Measurements from ENCODE around the gene CCDC138. TPM values are rescaled to one million over a fixed set of nuclear protein-coding genes. Genes with fewer than 3 reads are reported as not detected.

Gene CCDC138
- total RNA-seq, 5 donors from 2014 or later (not counting 1 experiment from before 2014, with no cell fraction given), result 4.3 to 7.5 (median 6.2) TPM

DNA sequence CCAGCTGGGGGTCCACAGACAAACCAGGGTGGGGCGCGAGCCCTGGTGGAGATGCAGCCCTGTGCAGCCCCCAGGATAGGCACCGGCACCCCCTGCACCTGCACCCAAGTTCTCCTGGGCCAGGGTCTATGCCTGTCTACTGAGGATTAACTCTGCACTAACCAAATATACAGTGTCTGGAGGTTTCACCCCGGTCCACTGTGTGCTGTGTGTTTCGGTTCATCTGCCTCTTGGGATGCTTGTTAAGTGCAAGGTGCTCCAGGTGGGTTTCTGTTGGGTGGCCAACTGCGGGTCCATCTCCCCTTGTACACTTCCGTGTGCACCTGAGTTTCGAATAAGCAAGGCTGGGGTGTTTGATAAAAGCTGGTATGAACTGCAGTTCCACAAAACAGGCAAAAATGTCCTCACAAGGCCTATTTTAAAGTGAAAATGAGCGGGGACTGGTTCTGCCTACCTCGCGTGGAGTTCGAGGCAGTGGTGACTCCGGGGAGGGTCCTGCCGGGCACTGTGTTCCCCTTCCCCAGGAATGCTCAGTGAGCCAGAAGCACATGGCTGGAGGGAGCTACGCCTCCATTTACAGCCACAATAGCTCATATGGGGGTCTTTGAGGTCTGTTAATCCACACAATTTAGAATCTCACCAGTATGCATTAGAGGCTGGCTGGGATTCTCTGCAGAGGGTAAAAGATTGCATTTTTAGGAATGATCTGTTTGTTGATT, 131.7 kb downstream of the CCDC138 start:
- no peak for ATAC-seq (replicated peaks in 1 of 4)
- 98% methylated on average over 8 of the region's 15 CpGs for WGBS (ENCODE audit: insufficient coverage)
- no peak overlapping the region for H3K27ac Mint-ChIP-seq
- no peaks in the 10 kb centered on the region for H3K9me3 ChIP-seq
- H3K27me3 ChIP-seq (replicated peaks in 1 of 2; ENCODE audit: control insufficient read depth in 2 of 2, extremely low read depth in 1 of 2, insufficient read depth in 2 of 2, low read length in 1 of 2), result no peaks in the 10 kb centered on the region
- H3K36me3 Mint-ChIP-seq, result no peaks in the 10 kb centered on the region
- H3K4me1 Mint-ChIP-seq, result peaks cover 2 to 13% (median 8%) of the 10 kb centered on the region in 3 donors
- ChIA-PET CTCF (no interaction called here), POLR2A (no interaction called here)
- peaks cover 0 to 10% of the 10 kb centered on the region in 2 donors for H3K36me3 ChIP-seq (ENCODE audit: control insufficient read depth in 2 of 2, extremely low read depth in 1 of 2, insufficient read depth in 1 of 2, low read length in 1 of 2)
- no peaks in the 10 kb centered on the region for H3K9me3 Mint-ChIP-seq
- H3K27ac ChIP-seq (ENCODE audit: low read length), result no peak overlapping the region
- no peaks in the 10 kb centered on the region for H3K4me1 ChIP-seq (ENCODE audit: control insufficient read depth in 1 of 2, extremely low read depth in 1 of 2, insufficient read depth in 2 of 2, low read length in 2 of 2)
- no peaks in the 10 kb centered on the region for H3K27me3 Mint-ChIP-seq
- H3K4me3 ChIP-seq (ENCODE audit: control insufficient read depth in 1 of 2, extremely low read depth in 1 of 2, low read length in 1 of 2), result no peak overlapping the region
- H3K4me3 Mint-ChIP-seq, result no peak overlapping the region
- DNase-seq, result no peak

GRCh38 chr2:108918941-108919341, 132.4 kb downstream of the CCDC138 start:
- H3K36me3 ChIP-seq (ENCODE audit: control insufficient read depth in 2 of 2, extremely low read depth in 1 of 2, insufficient read depth in 1 of 2, low read length in 1 of 2), result peaks cover 0 to 10% of the 10 kb centered on the region in 2 donors
- no peaks in the 10 kb centered on the region for H3K9me3 Mint-ChIP-seq
- no peak overlapping the region for H3K4me3 ChIP-seq (ENCODE audit: control insufficient read depth in 1 of 2, extremely low read depth in 1 of 2, low read length in 1 of 2)
- CTCF ChIA-PET, result no interaction called here
- ATAC-seq (replicated peaks in 1 of 4) (no peak), DNase-seq (no peak)
- no peak overlapping the region for H3K27ac ChIP-seq (ENCODE audit: low read length)
- H3K4me1 ChIP-seq (ENCODE audit: control insufficient read depth in 1 of 2, extremely low read depth in 1 of 2, insufficient read depth in 2 of 2, low read length in 2 of 2), result no peaks in the 10 kb centered on the region
- POLR2A ChIA-PET, result no interaction called here
- WGBS (ENCODE audit: insufficient coverage), result 93% methylated on average over 10 of the region's 14 CpGs
- no peaks in the 10 kb centered on the region for H3K36me3 Mint-ChIP-seq
- H3K27me3 Mint-ChIP-seq, result no peaks in the 10 kb centered on the region
- no peaks in the 10 kb centered on the region for H3K9me3 ChIP-seq
- no peaks in the 10 kb centered on the region for H3K27me3 ChIP-seq (replicated peaks in 1 of 2; ENCODE audit: control insufficient read depth in 2 of 2, extremely low read depth in 1 of 2, insufficient read depth in 2 of 2, low read length in 1 of 2)
- H3K4me3 Mint-ChIP-seq, result no peak overlapping the region
- H3K27ac Mint-ChIP-seq, result no peak overlapping the region
- peaks cover 2 to 13% (median 8%) of the 10 kb centered on the region in 3 donors for H3K4me1 Mint-ChIP-seq

DNA sequence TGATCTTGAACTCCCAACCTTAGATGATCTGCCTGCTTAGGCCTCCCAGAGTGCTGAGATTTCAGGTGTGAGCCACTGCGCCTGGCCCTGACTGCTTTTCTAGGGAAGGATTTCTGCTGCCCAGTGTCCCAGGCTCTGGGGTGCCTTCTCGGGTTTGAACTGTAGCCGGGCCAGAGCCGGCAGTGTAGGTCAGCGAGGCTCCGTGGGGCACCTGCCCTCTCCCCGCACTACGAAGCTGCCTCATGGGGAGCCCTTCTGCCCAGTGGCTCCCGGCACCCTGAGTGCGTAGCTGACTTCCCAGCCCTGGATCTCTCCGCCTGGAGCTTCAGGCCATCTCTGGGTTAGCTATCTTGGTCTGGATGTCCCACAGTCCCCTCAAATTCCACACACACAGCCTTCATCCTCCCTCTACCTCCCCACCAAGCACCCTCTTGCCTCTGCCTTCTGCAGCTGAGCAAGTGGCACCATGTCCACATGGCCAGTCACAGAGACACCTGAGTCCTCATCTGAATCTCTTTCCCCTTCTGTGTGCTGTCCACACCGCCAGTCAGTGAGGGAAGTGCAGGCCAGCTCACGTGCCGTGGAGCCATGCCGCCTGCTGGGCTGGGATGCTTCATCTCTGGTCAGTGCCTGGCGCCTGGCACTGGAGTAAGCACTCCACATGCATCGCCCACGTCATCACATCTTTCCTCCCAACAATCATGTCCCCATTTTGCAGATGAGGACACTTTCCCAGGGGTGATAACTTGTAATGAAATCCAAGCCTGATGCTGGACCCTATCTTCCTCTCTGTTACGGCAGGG, 133.2 kb downstream of the CCDC138 start:
- no peak overlapping the region for H3K4me3 ChIP-seq (ENCODE audit: control insufficient read depth in 1 of 2, extremely low read depth in 1 of 2, low read length in 1 of 2)
- POLR2A ChIA-PET, result no interaction called here
- Mint-ChIP-seq H3K27me3 (no peaks in the 10 kb centered on the region), H3K4me1 (peaks cover 2 to 9% (median 8%) of the 10 kb centered on the region in 3 donors), H3K4me3 (no peak overlapping the region), H3K36me3 (no peaks in the 10 kb centered on the region), H3K27ac (no peak overlapping the region), H3K9me3 (no peaks in the 10 kb centered on the region)
- no peaks in the 10 kb centered on the region for H3K4me1 ChIP-seq (ENCODE audit: control insufficient read depth in 1 of 2, extremely low read depth in 1 of 2, insufficient read depth in 2 of 2, low read length in 2 of 2)
- ATAC-seq (replicated peaks in 1 of 4), result no peak
- DNase-seq, result no peak
- 96% methylated on average over 16 of the region's 19 CpGs for WGBS (ENCODE audit: insufficient coverage)
- no peak overlapping the region for H3K27ac ChIP-seq (ENCODE audit: low read length)
- CTCF ChIA-PET, result no interaction called here
- no peaks in the 10 kb centered on the region for H3K27me3 ChIP-seq (replicated peaks in 1 of 2; ENCODE audit: control insufficient read depth in 2 of 2, extremely low read depth in 1 of 2, insufficient read depth in 2 of 2, low read length in 1 of 2)
- no peaks in the 10 kb centered on the region for H3K9me3 ChIP-seq
- H3K36me3 ChIP-seq (ENCODE audit: control insufficient read depth in 2 of 2, extremely low read depth in 1 of 2, insufficient read depth in 1 of 2, low read length in 1 of 2), result peaks cover 0 to 8% of the 10 kb centered on the region in 2 donors

GRCh38 chr2:108920686-108921085, 134.1 kb downstream of the CCDC138 start:
- H3K27ac Mint-ChIP-seq, result no peak overlapping the region
- H3K9me3 Mint-ChIP-seq, result no peaks in the 10 kb centered on the region
- no peaks in the 10 kb centered on the region for H3K36me3 Mint-ChIP-seq
- H3K36me3 ChIP-seq (ENCODE audit: control insufficient read depth in 2 of 2, extremely low read depth in 1 of 2, insufficient read depth in 1 of 2, low read length in 1 of 2), result peaks cover 0 to 8% of the 10 kb centered on the region in 2 donors
- H3K4me3 ChIP-seq (ENCODE audit: control insufficient read depth in 1 of 2, extremely low read depth in 1 of 2, low read length in 1 of 2), result no peak overlapping the region
- DNase-seq (no peak), ATAC-seq (replicated peaks in 1 of 4) (no peak)
- ChIA-PET CTCF (no interaction called here), POLR2A (no interaction called here)
- no peaks in the 10 kb centered on the region for H3K27me3 ChIP-seq (replicated peaks in 1 of 2; ENCODE audit: control insufficient read depth in 2 of 2, extremely low read depth in 1 of 2, insufficient read depth in 2 of 2, low read length in 1 of 2)
- H3K4me1 ChIP-seq (ENCODE audit: control insufficient read depth in 1 of 2, extremely low read depth in 1 of 2, insufficient read depth in 2 of 2, low read length in 2 of 2), result no peaks in the 10 kb centered on the region
- H3K27ac ChIP-seq (ENCODE audit: low read length), result no peak overlapping the region
- no peaks in the 10 kb centered on the region for H3K27me3 Mint-ChIP-seq
- H3K4me3 Mint-ChIP-seq, result no peak overlapping the region
- 70% methylated on average over 5 of the region's 7 CpGs for WGBS (ENCODE audit: insufficient coverage)
- H3K9me3 ChIP-seq, result no peaks in the 10 kb centered on the region
- H3K4me1 Mint-ChIP-seq, result peaks cover 0 to 9% (median 8%) of the 10 kb centered on the region in 3 donors

DNA sequence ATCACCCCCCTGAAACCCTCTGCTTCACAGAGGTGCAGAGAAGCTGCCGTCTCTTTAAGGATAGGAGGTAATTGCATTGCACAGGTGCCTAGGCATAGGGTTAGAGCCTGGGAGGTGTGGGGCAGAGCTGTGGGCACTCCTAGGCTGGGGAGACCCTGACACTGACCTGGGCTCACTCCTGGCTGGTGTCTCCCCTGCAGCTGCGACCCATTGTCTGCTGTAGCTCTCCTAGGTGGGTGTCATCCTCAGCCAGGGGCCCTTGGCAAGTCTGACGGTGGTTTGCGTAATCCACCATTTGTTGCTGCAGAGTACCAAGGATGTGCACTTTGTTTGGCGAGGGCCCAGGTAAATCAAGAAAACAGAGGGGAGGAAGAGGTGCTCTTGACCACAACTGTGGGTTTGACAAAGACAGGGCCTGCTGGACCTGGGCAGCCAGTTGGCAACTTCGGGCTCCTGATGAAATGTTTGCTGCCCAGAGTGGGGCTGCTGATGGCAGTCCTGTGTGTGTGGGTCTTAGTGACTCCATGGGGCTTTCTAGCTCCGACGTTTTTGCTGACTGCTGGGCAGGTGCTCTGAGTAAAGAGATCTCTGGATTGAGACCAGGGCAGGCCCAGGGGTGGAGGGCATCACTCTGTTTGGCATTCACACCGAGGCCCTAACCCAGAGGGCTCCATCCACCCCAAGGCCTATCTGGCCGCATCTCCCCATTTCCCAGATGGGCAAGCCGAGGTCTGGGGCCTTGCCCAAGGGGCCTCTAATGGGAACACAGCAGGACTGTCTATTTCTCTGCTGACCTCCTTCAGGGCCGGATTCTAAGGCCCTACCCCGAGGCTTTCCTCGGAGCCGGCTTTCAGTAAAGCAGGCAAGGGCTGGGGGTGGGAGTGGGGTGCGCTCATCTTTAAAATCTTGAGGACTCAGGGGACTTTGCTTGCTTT, 134.8 kb downstream of the CCDC138 start:
- H3K4me1 ChIP-seq (ENCODE audit: control insufficient read depth in 1 of 2, extremely low read depth in 1 of 2, insufficient read depth in 2 of 2, low read length in 2 of 2), result no peaks in the 10 kb centered on the region
- no peak for DNase-seq
- ChIA-PET CTCF (no interaction called here), POLR2A (no interaction called here)
- no peak for ATAC-seq (replicated peaks in 1 of 4)
- Mint-ChIP-seq H3K9me3 (no peaks in the 10 kb centered on the region), H3K4me1 (peaks cover 0 to 9% (median 8%) of the 10 kb centered on the region in 3 donors), H3K27ac (no peak overlapping the region), H3K4me3 (no peak overlapping the region), H3K27me3 (no peaks in the 10 kb centered on the region), H3K36me3 (no peaks in the 10 kb centered on the region)
- 84% methylated on average over 10 of the region's 16 CpGs for WGBS (ENCODE audit: insufficient coverage)
- H3K9me3 ChIP-seq, result no peaks in the 10 kb centered on the region
- no peaks in the 10 kb centered on the region for H3K27me3 ChIP-seq (replicated peaks in 1 of 2; ENCODE audit: control insufficient read depth in 2 of 2, extremely low read depth in 1 of 2, insufficient read depth in 2 of 2, low read length in 1 of 2)
- H3K36me3 ChIP-seq (ENCODE audit: control insufficient read depth in 2 of 2, extremely low read depth in 1 of 2, insufficient read depth in 1 of 2, low read length in 1 of 2), result peaks cover 1 to 11% of the 10 kb centered on the region in 2 donors
- H3K27ac ChIP-seq (ENCODE audit: low read length), result no peak overlapping the region
- H3K4me3 ChIP-seq (ENCODE audit: control insufficient read depth in 1 of 2, extremely low read depth in 1 of 2, low read length in 1 of 2), result no peak overlapping the region

DNA sequence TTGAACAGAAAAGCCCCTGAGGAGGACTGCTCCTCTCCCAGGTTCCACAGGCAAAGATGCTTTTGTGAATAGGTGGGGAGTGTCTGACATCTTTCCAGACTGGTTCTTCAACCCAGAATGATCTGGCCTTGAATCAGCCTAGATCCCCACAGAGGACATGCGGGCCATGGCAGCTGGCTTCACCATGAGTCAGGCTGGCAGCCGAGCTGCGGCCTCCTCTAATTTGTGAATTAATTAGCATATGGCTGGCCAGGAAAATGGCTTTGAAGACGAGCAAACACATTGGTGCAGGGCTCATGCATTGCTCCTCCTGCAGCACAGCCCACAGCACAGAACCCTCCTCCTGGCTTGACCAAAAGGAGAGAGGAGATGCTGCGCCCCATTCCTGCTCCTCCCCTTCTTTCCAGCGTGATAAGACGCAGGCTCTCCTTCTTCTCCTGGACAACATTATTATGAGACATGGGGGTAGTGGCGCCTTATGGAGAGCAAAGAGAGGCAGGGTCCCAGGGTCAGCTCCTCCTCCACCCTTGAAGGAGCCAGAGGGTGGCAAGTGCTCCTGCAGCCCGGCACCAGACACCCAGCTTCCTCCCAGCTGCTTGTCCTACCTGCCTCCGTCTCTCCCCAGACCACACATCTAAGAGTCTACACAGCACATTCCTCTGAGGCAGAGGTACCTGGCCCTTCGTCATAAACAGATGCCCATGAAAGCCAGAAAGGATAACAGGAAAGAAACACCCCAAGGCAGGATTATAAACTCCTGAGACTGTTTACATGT, 135.8 kb downstream of the CCDC138 start:
- Mint-ChIP-seq H3K4me3 (no peak overlapping the region), H3K36me3 (no peaks in the 10 kb centered on the region), H3K9me3 (no peaks in the 10 kb centered on the region), H3K27ac (no peak overlapping the region), H3K4me1 (peaks cover 0 to 6% (median 4%) of the 10 kb centered on the region in 3 donors), H3K27me3 (no peaks in the 10 kb centered on the region)
- H3K9me3 ChIP-seq, result no peaks in the 10 kb centered on the region
- ATAC-seq (replicated peaks in 1 of 4), result no peak
- DNase-seq, result no peak
- no peaks in the 10 kb centered on the region for H3K27me3 ChIP-seq (replicated peaks in 1 of 2; ENCODE audit: control insufficient read depth in 2 of 2, extremely low read depth in 1 of 2, insufficient read depth in 2 of 2, low read length in 1 of 2)
- peaks cover 8 to 14% of the 10 kb centered on the region in 2 donors for H3K36me3 ChIP-seq (ENCODE audit: control insufficient read depth in 2 of 2, extremely low read depth in 1 of 2, insufficient read depth in 1 of 2, low read length in 1 of 2)
- ChIA-PET POLR2A (no interaction called here), CTCF (no interaction called here)
- 90% methylated on average over 4 of the region's 11 CpGs for WGBS (ENCODE audit: insufficient coverage)
- no peak overlapping the region for H3K4me3 ChIP-seq (ENCODE audit: control insufficient read depth in 1 of 2, extremely low read depth in 1 of 2, low read length in 1 of 2)
- no peak overlapping the region for H3K27ac ChIP-seq (ENCODE audit: low read length)
- no peaks in the 10 kb centered on the region for H3K4me1 ChIP-seq (ENCODE audit: control insufficient read depth in 1 of 2, extremely low read depth in 1 of 2, insufficient read depth in 2 of 2, low read length in 2 of 2)

Data from T-cell (primary cell).